ENCODE measurements around the gene EEF2KMT. TPM values are rescaled to one million over a fixed set of nuclear protein-coding genes. Genes with fewer than 3 reads are reported as not detected.

The EEF2KMT gene
- total and polyA plus RNA-seq, 4 donors, result 4.2 to 11.4 (median 7.3) TPM

DNA sequence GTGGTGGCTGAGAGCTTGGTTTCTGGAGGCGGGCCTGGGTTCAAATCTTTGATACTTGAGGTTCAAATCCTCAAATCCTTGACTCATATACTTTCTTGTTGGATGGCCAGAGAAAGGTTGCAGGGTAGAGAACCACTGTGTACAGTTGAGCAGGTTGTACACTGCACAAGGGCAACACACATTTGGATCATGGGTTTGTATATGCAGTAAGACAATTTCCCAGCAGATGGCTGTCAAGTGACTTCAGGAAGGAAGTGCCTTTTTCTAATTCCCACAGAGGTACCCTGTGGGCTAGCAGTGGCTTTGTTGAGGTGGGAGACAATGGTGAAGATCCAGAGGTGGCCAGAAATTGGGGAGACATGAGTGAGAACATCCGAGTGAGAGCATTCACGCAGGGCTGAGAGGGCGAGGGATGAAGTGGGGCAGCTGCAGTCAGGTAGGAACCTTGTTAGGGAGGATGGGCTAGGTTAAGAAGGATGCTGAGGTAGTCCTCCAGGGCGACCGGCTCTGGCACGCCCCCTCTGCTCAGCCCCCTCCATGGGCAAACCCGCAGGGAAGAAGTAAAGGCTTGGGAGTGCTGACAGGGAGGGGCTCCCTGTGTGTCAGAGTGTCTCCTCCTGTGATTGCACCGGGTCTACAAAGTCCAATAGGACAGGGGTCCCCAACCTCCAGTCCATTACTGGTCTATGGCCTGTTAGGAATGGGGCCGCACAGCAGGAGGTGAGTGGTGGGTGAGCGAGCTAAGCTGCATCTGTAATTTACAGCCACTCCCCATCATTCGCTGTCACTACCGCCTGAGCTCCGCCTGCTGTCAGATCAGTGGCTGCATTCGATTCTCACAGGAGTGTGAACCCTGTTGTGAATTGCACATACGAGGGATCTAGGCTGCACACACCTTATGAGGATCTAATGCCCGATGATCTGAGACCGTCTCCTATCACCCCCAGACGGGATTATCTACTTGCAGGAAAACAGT is 34.5 kb downstream of the EEF2KMT start:
- Histone ChIP-seq H3K9me3 (ENCODE audit: control insufficient read depth in 4 of 4, low read length in 3 of 4) (no peaks in the 10 kb centered on the region), H3K4me3 (ENCODE audit: low read depth in 1 of 3, low read length in 3 of 3) (no peak overlapping the region), H3K36me3 (ENCODE audit: control insufficient read depth in 4 of 4, insufficient read depth in 3 of 4, low read depth in 1 of 4, low read length in 3 of 4) (no peaks in the 10 kb centered on the region), H3K27me3 (ENCODE audit: control insufficient read depth in 4 of 4, insufficient read depth in 4 of 4, low read length in 3 of 4) (no peaks in the 10 kb centered on the region), H3K9ac (ENCODE audit: low read depth in 1 of 2, low read length in 2 of 2) (no peak overlapping the region), H3K27ac (ENCODE audit: low read depth in 1 of 2, low read length in 2 of 2) (no peak overlapping the region), H3K4me1 (ENCODE audit: control insufficient read depth in 4 of 4, insufficient read depth in 4 of 4, low read length in 3 of 4) (no peaks in the 10 kb centered on the region)
- TF ChIP-seq HNF4A (conservative IDR thresholded peaks at IDR 0.05) (no peak), TAF1 (conservative IDR thresholded peaks at IDR 0.05) (no peak), EGR1 (IDR thresholded peaks at IDR 0.05; ENCODE audit: low read depth in 2 of 2) (no peak), FOXA2 (IDR thresholded peaks at IDR 0.05) (no peak), RAD21 (IDR thresholded peaks at IDR 0.05) (no peak), FOXA1 (IDR thresholded peaks at IDR 0.05) (no peak), ZBTB33 (IDR thresholded peaks at IDR 0.05) (no peak), MAX (IDR thresholded peaks at IDR 0.05) (no peak), YY1 (IDR thresholded peaks at IDR 0.05) (no peak)
- WGBS, result 81% methylated on average over 19 of the region's 19 CpGs
- no peak for DNase-seq (ENCODE audit: low spot score)

GRCh38 chr16:5062051-5062450 is 35.5 kb downstream of the EEF2KMT start:
- DNase-seq (ENCODE audit: low spot score), result no peak
- Histone ChIP-seq H3K4me3 (ENCODE audit: low read depth in 1 of 3, low read length in 3 of 3) (no peak overlapping the region), H3K27ac (ENCODE audit: low read depth in 1 of 2, low read length in 2 of 2) (no peak overlapping the region)

DNA sequence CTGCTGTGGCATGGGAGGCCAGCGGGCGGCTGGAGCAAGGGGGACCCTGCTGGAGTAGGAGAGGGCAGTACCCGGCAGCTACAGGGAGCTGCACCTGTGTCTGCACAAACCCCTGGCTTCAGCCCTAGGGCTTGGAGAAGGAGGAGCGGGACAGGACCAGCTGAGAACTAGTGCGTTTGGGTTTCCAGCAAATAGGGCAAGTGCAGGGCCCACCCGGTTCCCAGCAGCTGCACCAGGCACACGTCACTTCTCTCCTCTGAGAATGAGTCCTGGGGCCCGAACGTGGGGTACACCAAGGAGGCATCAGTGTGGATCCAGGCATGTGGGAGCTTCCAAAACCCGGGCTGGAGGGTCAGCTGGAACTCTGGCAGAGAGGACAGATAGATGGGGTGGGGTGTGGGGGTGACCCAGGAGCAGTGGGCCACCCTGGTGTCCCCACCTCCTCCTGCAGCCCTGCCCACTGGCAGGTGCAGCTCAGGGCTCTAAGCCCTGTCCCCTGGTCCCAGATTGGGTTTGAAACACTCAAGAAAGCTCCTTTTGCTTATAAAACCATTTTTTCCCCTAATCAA is 37.4 kb downstream of the EEF2KMT start:
- H3K4me3 ChIP-seq (ENCODE audit: low read depth in 1 of 3, low read length in 3 of 3), result no peak overlapping the region
- no peak for DNase-seq (ENCODE audit: low spot score)
- H3K9ac ChIP-seq (ENCODE audit: low read depth in 1 of 2, low read length in 2 of 2), result no peak overlapping the region
- no peaks in the 10 kb centered on the region for H3K4me1 ChIP-seq (ENCODE audit: control insufficient read depth in 4 of 4, insufficient read depth in 4 of 4, low read length in 3 of 4)
- H3K27me3 ChIP-seq (ENCODE audit: control insufficient read depth in 4 of 4, insufficient read depth in 4 of 4, low read length in 3 of 4), result no peaks in the 10 kb centered on the region
- 92% methylated on average over 10 of the region's 10 CpGs for WGBS
- TF ChIP-seq RXRA (IDR thresholded peaks at IDR 0.05) (no peak), TAF1 (conservative IDR thresholded peaks at IDR 0.05) (no peak)
- H3K9me3 ChIP-seq (ENCODE audit: control insufficient read depth in 4 of 4, low read length in 3 of 4), result no peaks in the 10 kb centered on the region
- H3K36me3 ChIP-seq (ENCODE audit: control insufficient read depth in 4 of 4, insufficient read depth in 3 of 4, low read depth in 1 of 4, low read length in 3 of 4), result no peaks in the 10 kb centered on the region
- H3K27ac ChIP-seq (ENCODE audit: low read depth in 1 of 2, low read length in 2 of 2), result no peak overlapping the region

More at GRCh38 chr16:5062051-5062450, 35.5 kb downstream of the EEF2KMT start:
- Histone ChIP-seq H3K9me3 (ENCODE audit: control insufficient read depth in 4 of 4, low read length in 3 of 4) (no peaks in the 10 kb centered on the region), H3K4me1 (ENCODE audit: control insufficient read depth in 4 of 4, insufficient read depth in 4 of 4, low read length in 3 of 4) (no peaks in the 10 kb centered on the region), H3K36me3 (ENCODE audit: control insufficient read depth in 4 of 4, insufficient read depth in 3 of 4, low read depth in 1 of 4, low read length in 3 of 4) (no peaks in the 10 kb centered on the region), H3K27me3 (ENCODE audit: control insufficient read depth in 4 of 4, insufficient read depth in 4 of 4, low read length in 3 of 4) (no peaks in the 10 kb centered on the region), H3K9ac (ENCODE audit: low read depth in 1 of 2, low read length in 2 of 2) (no peak overlapping the region)
- TF ChIP-seq MAX (IDR thresholded peaks at IDR 0.05) (no peak), TAF1 (conservative IDR thresholded peaks at IDR 0.05) (no peak), FOXA2 (IDR thresholded peaks at IDR 0.05) (no peak), YY1 (IDR thresholded peaks at IDR 0.05) (no peak), GABPA (IDR thresholded peaks at IDR 0.05 in 1 of 2, conservative IDR thresholded peaks at IDR 0.05 in 1 of 2) (no peak), NR2F2 (IDR thresholded peaks at IDR 0.05) (no peak), ATF3 (IDR thresholded peaks at IDR 0.05) (no peak), HNF4A (conservative IDR thresholded peaks at IDR 0.05) (no peak)
- WGBS, result 94% methylated on average over 11 of the region's 11 CpGs
